Uterus (tissue), 2 donors: ENCODE results near the gene TMEM187.

Experiments used
- POLR2A ChIP-seq, 2 donors: fragments of 450-650 bp; IDR thresholded peaks; one replicate each; pipeline ENCODE4 v1.6.1; 2016; ENCODE audit warnings: antibody characterized with exemption in 2 of 2, mild to moderate bottlenecking in 1 of 2, moderate library complexity in 1 of 2
- TF ChIP-seq, protein P1 (sequence below), 4 experiments: fragments of 200-600 bp in 2 of 4; fragments of 450-650 bp in 2 of 4; sonication (generic) in 2 of 4; IDR thresholded peaks; one replicate each; pipeline ENCODE4 v1.5.1; 2016 to 2019; ENCODE audit warnings: antibody characterized with exemption in 4 of 4, mild to moderate bottlenecking in 2 of 4, moderate library complexity in 1 of 4

DNA sequence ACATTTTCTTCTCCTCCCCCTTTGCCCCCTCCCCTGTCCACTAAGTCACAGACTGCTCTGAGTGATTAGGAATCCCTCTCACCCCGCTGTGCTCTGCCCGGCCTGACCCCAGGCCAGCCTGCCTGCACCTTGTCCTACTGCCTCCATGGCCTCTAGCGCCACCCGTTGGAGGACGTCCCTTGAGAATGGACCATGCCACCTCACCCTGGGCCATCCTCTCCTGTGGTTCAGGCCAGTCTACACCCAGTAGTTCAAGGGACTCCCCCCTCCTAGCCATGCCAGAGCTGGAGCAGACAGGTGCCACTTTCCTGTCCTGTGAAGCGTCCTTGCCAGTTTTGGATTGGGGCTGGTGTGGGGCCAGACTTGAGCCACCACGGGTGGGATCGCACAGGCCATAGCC is 56.9 kb downstream of the TMEM187 start:
- TF ChIP-seq, protein P1, sequence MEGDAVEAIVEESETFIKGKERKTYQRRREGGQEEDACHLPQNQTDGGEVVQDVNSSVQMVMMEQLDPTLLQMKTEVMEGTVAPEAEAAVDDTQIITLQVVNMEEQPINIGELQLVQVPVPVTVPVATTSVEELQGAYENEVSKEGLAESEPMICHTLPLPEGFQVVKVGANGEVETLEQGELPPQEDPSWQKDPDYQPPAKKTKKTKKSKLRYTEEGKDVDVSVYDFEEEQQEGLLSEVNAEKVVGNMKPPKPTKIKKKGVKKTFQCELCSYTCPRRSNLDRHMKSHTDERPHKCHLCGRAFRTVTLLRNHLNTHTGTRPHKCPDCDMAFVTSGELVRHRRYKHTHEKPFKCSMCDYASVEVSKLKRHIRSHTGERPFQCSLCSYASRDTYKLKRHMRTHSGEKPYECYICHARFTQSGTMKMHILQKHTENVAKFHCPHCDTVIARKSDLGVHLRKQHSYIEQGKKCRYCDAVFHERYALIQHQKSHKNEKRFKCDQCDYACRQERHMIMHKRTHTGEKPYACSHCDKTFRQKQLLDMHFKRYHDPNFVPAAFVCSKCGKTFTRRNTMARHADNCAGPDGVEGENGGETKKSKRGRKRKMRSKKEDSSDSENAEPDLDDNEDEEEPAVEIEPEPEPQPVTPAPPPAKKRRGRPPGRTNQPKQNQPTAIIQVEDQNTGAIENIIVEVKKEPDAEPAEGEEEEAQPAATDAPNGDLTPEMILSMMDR (IDR thresholded peaks at IDR 0.05), result no peak
- no peak for TF ChIP-seq POLR2A (IDR thresholded peaks at IDR 0.05)
